ENCODE results near the gene NSG1.

GRCh38 chr4:4397441-4397819 lies 10.5 kb downstream of the NSG1 start:
- TF ChIP-seq CTCF (IDR thresholded peaks at IDR 0.05) (no peak), POLR2A (IDR thresholded peaks at IDR 0.05) (no peak)
